ENCODE measurements around the gene NHLRC2. TPM values are rescaled to one million over a fixed set of nuclear protein-coding genes. Genes with fewer than 3 reads are reported as not detected.
A peak's percentile ranks its signal among the peaks of the same experiment; 100 is the strongest.

NHLRC2 gene
- total and polyA plus RNA-seq, 2 of the 13 experiments (the other 11 are each of a cell fraction or from before 2014, with no cell fraction given), result 7.6 to 12.7 TPM

DNA sequence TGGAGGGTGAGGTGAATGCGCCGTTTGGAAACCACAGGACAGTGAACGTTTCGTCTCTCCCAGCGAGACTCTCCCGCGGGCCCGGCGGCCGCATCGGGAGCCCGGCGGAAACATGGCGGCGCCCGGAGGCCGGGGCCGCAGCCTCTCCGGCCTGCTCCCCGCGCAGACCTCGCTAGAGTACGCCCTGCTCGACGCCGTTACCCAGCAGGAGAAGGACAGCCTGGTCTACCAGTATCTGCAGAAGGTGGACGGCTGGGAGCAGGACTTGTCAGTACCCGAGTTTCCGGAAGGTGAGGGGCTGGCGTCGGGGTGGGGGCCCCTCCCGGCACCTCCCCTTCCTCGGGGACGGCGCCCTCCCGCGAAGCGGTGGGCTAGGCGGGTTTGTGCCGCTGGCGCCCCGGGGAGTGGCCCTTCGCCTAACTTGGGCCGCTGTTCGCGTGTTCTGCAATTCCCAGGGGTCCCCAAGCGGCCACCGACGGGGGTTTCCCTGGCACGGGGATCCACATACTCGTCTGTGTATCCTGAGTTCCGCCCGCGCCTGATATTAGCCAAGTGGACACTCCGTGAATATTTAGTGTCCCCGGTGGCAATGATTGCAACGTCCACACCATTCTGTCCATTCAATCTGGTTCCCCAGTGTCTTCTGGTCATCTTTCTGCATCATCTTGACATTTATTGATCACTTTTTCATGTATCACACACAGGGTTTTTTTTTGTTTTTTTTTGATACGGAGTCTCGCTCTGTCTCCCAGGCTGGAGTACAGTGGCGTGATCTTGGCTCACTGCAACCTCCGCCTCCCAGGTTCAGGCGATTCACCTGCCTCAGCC, 514 bp downstream of the NHLRC2 start (continued):
- TF ChIP-seq GABPB1 (CRISPR knock-in tag; IDR thresholded peaks at IDR 0.05) (peak; percentile 88), ZNF616 (CRISPR knock-in tag; IDR thresholded peaks at IDR 0.05; ENCODE audit: low read depth) (peak; percentile 41; the same call in 1 of the 2 replicates), ZNF580 (CRISPR knock-in tag; IDR thresholded peaks at IDR 0.05; ENCODE audit: borderline replicate concordance, low read depth) (peak; percentile 46; the same call in 1 of the 2 replicates), NFAT5 (CRISPR knock-in tag; IDR thresholded peaks at IDR 0.05) (0 out of 2 replicates have a peak, but pooled peaks have one; percentile 44), ZNF546 (CRISPR knock-in tag; conservative IDR thresholded peaks at IDR 0.05) (peak; percentile 77; the same call in 1 of the 2 replicates), ZNF605 (CRISPR knock-in tag; IDR thresholded peaks at IDR 0.05) (peak; percentile 25), MIXL1 (CRISPR knock-in tag; IDR thresholded peaks at IDR 0.05) (no peak), ZNF275 (CRISPR knock-in tag; IDR thresholded peaks at IDR 0.05; ENCODE audit: borderline replicate concordance) (peak; percentile 62; the same call in 1 of the 2 replicates), XRCC5 (optimal IDR thresholded peaks at IDR 0.05; ENCODE audit: low read length) (peak; percentile 29), LCORL (IDR thresholded peaks at IDR 0.05) (no peak), LCORL (CRISPR knock-in tag; IDR thresholded peaks at IDR 0.05) (peak; percentile 32; the same call in 1 of the 2 replicates), FOXK2 (IDR thresholded peaks at IDR 0.05) (no peak), ZNF446 (CRISPR knock-in tag; IDR thresholded peaks at IDR 0.05) (0 out of 2 replicates have a peak, but pooled peaks have one; percentile 73), ZNF639 (CRISPR knock-in tag; conservative IDR thresholded peaks at IDR 0.05) (0 out of 2 replicates have a peak, but pooled peaks have one; percentile 55)
- TF ChIP-seq, protein P1, sequence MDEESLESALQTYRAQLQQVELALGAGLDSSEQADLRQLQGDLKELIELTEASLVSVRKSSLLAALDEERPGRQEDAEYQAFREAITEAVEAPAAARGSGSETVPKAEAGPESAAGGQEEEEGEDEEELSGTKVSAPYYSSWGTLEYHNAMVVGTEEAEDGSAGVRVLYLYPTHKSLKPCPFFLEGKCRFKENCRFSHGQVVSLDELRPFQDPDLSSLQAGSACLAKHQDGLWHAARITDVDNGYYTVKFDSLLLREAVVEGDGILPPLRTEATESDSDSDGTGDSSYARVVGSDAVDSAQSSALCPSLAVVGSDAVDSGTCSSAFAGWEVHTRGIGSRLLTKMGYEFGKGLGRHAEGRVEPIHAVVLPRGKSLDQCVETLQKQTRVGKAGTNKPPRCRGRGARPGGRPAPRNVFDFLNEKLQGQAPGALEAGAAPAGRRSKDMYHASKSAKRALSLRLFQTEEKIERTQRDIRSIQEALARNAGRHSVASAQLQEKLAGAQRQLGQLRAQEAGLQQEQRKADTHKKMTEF (CRISPR knock-in tag; IDR thresholded peaks at IDR 0.05), result peak; percentile 43; the same call in 1 of the 2 replicates
